DND-41 (cell line): ENCODE measurements around the gene NUP214.

Source experiments
- CTCF ChIP-seq: IDR thresholded peaks from 2 replicates; pipeline ENCODE4 v1.5.1; 2012; ENCODE audit warnings: borderline replicate concordance, low read length, moderate library complexity, mild to moderate bottlenecking; ENCODE audit not compliant: poor library complexity, severe bottlenecking; ENCODE audit errors: extremely low read depth
- EZH2 ChIP-seq: IDR thresholded peaks from 3 replicates; pipeline ENCODE4 v1.6.1; 2012; ENCODE audit warnings: borderline replicate concordance, low read depth, mild to moderate bottlenecking, moderate library complexity, low read length, inconsistent platforms; ENCODE audit not compliant: severe bottlenecking

GRCh38 chr9:131107760-131108159 is 17.6 kb upstream of the NUP214 start:
- no peak for TF ChIP-seq CTCF
- TF ChIP-seq EZH2 = no peak
